Cardiac muscle cell (in vitro differentiated cells and primary cell): ENCODE data around the gene EPB41L2. TPM values are rescaled to one million over a fixed set of nuclear protein-coding genes. Genes with fewer than 3 reads are reported as not detected.

ENCODE experiments used
- DNase-seq, 2 donors: peaks; one replicate each; pipeline versions ENCODE4 v3.0.0 to v3.0.0-alpha.2; 2010 to 2017; ENCODE audit warnings: low read depth in 1 of 2, low spot score in 1 of 2
- H3K27ac ChIP-seq: fragments of 200-600 bp; sonication (generic); 2 replicates; pipeline ENCODE4 v1.5.1; 2016
- H3K27me3 ChIP-seq: fragments of 200-600 bp; sonication (generic); 2 replicates; pipeline ENCODE4 v1.6.0; 2016; ENCODE audit warnings: control low read depth
- H3K36me3 ChIP-seq: fragments of 200-600 bp; sonication (generic); 2 replicates; pipeline ENCODE4 v1.5.1; 2016; ENCODE audit warnings: control low read depth
- H3K4me1 ChIP-seq: fragments of 200-600 bp; sonication (generic); 2 replicates; pipeline ENCODE4 v1.8.1; 2017; ENCODE audit warnings: low read depth, mild to moderate bottlenecking, mixed run types
- H3K4me3 ChIP-seq: fragments of 200-600 bp; sonication (generic); 2 replicates; pipeline ENCODE4 v1.5.1; 2016; ENCODE audit warnings: mild to moderate bottlenecking
- H3K9me3 ChIP-seq: fragments of 200-600 bp; sonication (generic); 2 replicates; pipeline ENCODE4 v1.5.1; 2017; ENCODE audit warnings: low read depth, mild to moderate bottlenecking, control low read depth
- CTCF ChIP-seq: IDR thresholded peaks from 2 replicates; pipeline ENCODE4 v1.5.1; 2012; ENCODE audit warnings: low read depth, mild to moderate bottlenecking, low read length
- polyA plus RNA-seq: library from polyadenylated mRNA; unstranded; fragments of >200 nt; fragmentation: Nextera tagmentation; extraction: Ambion mirVana; gene quantifications from 2 replicates; pipeline ENCODE4 v1.2.1, GENCODE V29; 2016
- total RNA-seq: library from RNA; depleted of rRNA; stranded (reverse); fragments of >200 nt; gene quantifications from 2 replicates; pipeline ENCODE4 v1.2.3, GENCODE V29; 2016

The EPB41L2 gene
- total and polyA plus RNA-seq, 2 experiments from 2014 or later: 11.0 to 24.0 TPM

- H3K4me1 ChIP-seq: no peaks in the 10 kb centered on the region
- no peak overlapping the region for H3K27ac ChIP-seq
- DNase-seq: no peak
- no peaks in the 10 kb centered on the region for H3K27me3 ChIP-seq
- no peaks in the 10 kb centered on the region for H3K9me3 ChIP-seq
- H3K36me3 ChIP-seq: no peaks in the 10 kb centered on the region
- no peak overlapping the region for H3K4me3 ChIP-seq
- no peak for TF ChIP-seq CTCF
Measured at GRCh38 chr6:131040866-131041265, 22.2 kb downstream of the EPB41L2 start.

GRCh38 chr6:131039345-131039680 is 23.7 kb downstream of the EPB41L2 start:
- no peak overlapping the region for H3K27ac ChIP-seq

GRCh38 chr6:131038597-131039344 is 24.3 kb downstream of the EPB41L2 start:
- no peaks in the 10 kb centered on the region for H3K27me3 ChIP-seq
- H3K36me3 ChIP-seq: no peaks in the 10 kb centered on the region
- H3K4me1 ChIP-seq: no peaks in the 10 kb centered on the region
- H3K4me3 ChIP-seq: no peak overlapping the region
- no peak for TF ChIP-seq CTCF
- H3K9me3 ChIP-seq: no peaks in the 10 kb centered on the region
- H3K27ac ChIP-seq: no peak overlapping the region
- no peak for DNase-seq

More at GRCh38 chr6:131039345-131039680, 23.7 kb downstream of the EPB41L2 start:
- no peak for TF ChIP-seq CTCF
- H3K27me3 ChIP-seq: no peaks in the 10 kb centered on the region
- H3K36me3 ChIP-seq: no peaks in the 10 kb centered on the region
- no peaks in the 10 kb centered on the region for H3K4me1 ChIP-seq
- H3K9me3 ChIP-seq: no peaks in the 10 kb centered on the region
- no peak for DNase-seq
- H3K4me3 ChIP-seq: no peak overlapping the region

- Histone ChIP-seq H3K4me1 (no peaks in the 10 kb centered on the region), H3K9me3 (no peaks in the 10 kb centered on the region), H3K4me3 (no peak overlapping the region), H3K27me3 (no peaks in the 10 kb centered on the region), H3K36me3 (no peaks in the 10 kb centered on the region), H3K27ac (no peak overlapping the region)
- TF ChIP-seq CTCF: no peak
- no peak for DNase-seq
Measured at GRCh38 chr6:131037194-131037897, 25.7 kb downstream of the EPB41L2 start.

GRCh38 chr6:131036601-131037000 is 26.4 kb downstream of the EPB41L2 start:
- Histone ChIP-seq H3K4me3 (no peak overlapping the region), H3K27me3 (no peaks in the 10 kb centered on the region), H3K36me3 (no peaks in the 10 kb centered on the region), H3K4me1 (no peaks in the 10 kb centered on the region), H3K27ac (no peak overlapping the region), H3K9me3 (no peaks in the 10 kb centered on the region)
- no peak for TF ChIP-seq CTCF
- DNase-seq: no peak
